ENCODE results near the gene COX8C. TPM values are rescaled to one million over a fixed set of nuclear protein-coding genes. Genes with fewer than 3 reads are reported as not detected.

The COX8C gene
- total RNA-seq, 5 donors from 2014 or later (not counting 1 experiment from before 2014, with no cell fraction given), result not detected

GRCh38 chr14:93315575-93315974 is 31.4 kb upstream of the COX8C start:
- peaks cover 0 to 2% of the 10 kb centered on the region in 2 experiments for H3K4me1 ChIP-seq (ENCODE audit: control insufficient read depth in 1 of 2, extremely low read depth in 1 of 2, insufficient read depth in 2 of 2, low read length in 2 of 2)
- Mint-ChIP-seq H3K36me3 (peaks cover 12% of the 10 kb centered on the region), H3K9me3 (peaks cover 0 to 3% (median 0%) of the 10 kb centered on the region in 3 donors), H3K27me3 (no peaks in the 10 kb centered on the region), H3K4me3 (no peak overlapping the region), H3K27ac (no peak overlapping the region), H3K4me1 (peaks cover 43 to 46% (median 44%) of the 10 kb centered on the region in 3 donors)
- H3K27ac ChIP-seq (ENCODE audit: low read length), result no peak overlapping the region
- ATAC-seq (replicated peaks in 1 of 4), result no peak
- H3K36me3 ChIP-seq (ENCODE audit: control insufficient read depth in 2 of 2, extremely low read depth in 1 of 2, insufficient read depth in 1 of 2, low read length in 1 of 2), result no peaks in the 10 kb centered on the region
- H3K4me3 ChIP-seq (ENCODE audit: control insufficient read depth in 1 of 2, extremely low read depth in 1 of 2, low read length in 1 of 2), result no peak overlapping the region
- POLR2A ChIA-PET, result no interaction called here
- no peak for DNase-seq
- H3K9me3 ChIP-seq, result no peaks in the 10 kb centered on the region
- CTCF ChIA-PET, result no interaction called here
- no peaks in the 10 kb centered on the region for H3K27me3 ChIP-seq (replicated peaks in 1 of 2; ENCODE audit: control insufficient read depth in 2 of 2, extremely low read depth in 1 of 2, insufficient read depth in 2 of 2, low read length in 1 of 2)

DNA sequence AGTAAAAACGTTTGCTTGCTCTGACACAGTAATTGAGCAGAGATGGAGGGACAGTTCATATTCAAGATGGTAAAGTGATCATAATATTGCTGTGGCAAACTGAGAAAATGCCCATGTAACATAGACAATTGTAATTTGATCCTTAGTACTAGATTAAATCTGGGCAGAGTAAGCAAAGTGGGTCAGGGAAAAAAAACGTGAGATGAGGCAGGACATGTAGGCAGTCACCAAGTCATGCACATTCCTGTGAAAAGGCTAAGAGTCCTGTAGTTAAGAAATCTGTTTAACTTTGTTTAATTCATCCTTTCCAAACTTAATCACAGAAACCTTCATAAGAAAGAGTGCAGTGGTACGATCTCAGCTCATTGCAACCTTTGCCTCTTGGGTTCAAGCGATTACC is 30.3 kb upstream of the COX8C start:
- peaks cover 0 to 3% (median 0%) of the 10 kb centered on the region in 3 donors for H3K9me3 Mint-ChIP-seq
- H3K4me1 Mint-ChIP-seq, result peaks cover 37 to 49% (median 48%) of the 10 kb centered on the region in 3 donors
- Histone ChIP-seq H3K4me3 (ENCODE audit: control insufficient read depth in 1 of 2, extremely low read depth in 1 of 2, low read length in 1 of 2) (no peak overlapping the region), H3K9me3 (no peaks in the 10 kb centered on the region), H3K27ac (ENCODE audit: low read length) (no peak overlapping the region), H3K36me3 (ENCODE audit: control insufficient read depth in 2 of 2, extremely low read depth in 1 of 2, insufficient read depth in 1 of 2, low read length in 1 of 2) (no peaks in the 10 kb centered on the region), H3K27me3 (replicated peaks in 1 of 2; ENCODE audit: control insufficient read depth in 2 of 2, extremely low read depth in 1 of 2, insufficient read depth in 2 of 2, low read length in 1 of 2) (no peaks in the 10 kb centered on the region), H3K4me1 (ENCODE audit: control insufficient read depth in 1 of 2, extremely low read depth in 1 of 2, insufficient read depth in 2 of 2, low read length in 2 of 2) (peaks cover 0 to 2% of the 10 kb centered on the region in 2 experiments)
- ATAC-seq (replicated peaks in 1 of 4) (no peak), DNase-seq (no peak)
- POLR2A ChIA-PET, result no interaction called here
- no peaks in the 10 kb centered on the region for H3K27me3 Mint-ChIP-seq
- H3K36me3 Mint-ChIP-seq, result peaks cover 15% of the 10 kb centered on the region
- H3K27ac Mint-ChIP-seq, result no peak overlapping the region
- CTCF ChIA-PET, result no interaction called here
- H3K4me3 Mint-ChIP-seq, result no peak overlapping the region
- WGBS (ENCODE audit: insufficient coverage), result 92% methylated on average over 3 of the region's 4 CpGs

DNA sequence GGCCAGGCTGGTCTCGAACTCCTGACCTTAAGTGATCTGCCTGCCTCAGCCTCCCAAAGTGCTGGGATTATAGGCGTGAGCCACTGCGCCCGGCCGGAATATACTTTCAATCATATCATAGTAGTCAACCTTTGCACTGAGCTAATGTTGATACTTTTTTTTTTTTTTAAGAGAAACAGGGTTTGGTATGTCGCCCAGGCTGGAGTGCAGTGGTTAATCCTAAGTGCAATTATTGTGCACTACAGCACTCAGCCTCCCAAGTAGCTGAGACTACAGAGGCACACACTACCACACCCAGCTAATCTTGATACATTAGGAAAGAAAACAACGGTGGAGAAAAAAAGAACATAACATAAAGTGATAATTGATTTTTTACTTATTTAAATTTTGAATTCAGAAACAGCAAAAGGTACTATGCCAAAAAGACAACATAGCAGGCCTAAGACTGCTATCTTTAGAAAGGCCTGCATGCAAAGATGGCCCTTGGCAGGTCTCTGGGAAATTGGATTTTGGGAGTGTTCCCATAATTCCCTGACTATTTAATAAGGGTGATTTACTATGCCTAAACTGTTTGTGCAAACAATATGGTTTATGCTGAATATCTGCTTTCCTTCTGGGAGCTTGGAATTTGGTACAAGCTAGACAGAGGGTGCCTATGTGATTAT is 29.6 kb upstream of the COX8C start:
- H3K27me3 Mint-ChIP-seq, result no peaks in the 10 kb centered on the region
- H3K27ac Mint-ChIP-seq, result no peak overlapping the region
- peaks cover 31 to 48% (median 47%) of the 10 kb centered on the region in 3 donors for H3K4me1 Mint-ChIP-seq
- H3K27ac ChIP-seq (ENCODE audit: low read length), result no peak overlapping the region
- no peak for DNase-seq
- no peak overlapping the region for H3K4me3 Mint-ChIP-seq
- WGBS (ENCODE audit: insufficient coverage), result no CpG with 5 or more reads among the region's 7 CpGs
- H3K4me3 ChIP-seq (ENCODE audit: control insufficient read depth in 1 of 2, extremely low read depth in 1 of 2, low read length in 1 of 2), result no peak overlapping the region
- no peaks in the 10 kb centered on the region for H3K27me3 ChIP-seq (replicated peaks in 1 of 2; ENCODE audit: control insufficient read depth in 2 of 2, extremely low read depth in 1 of 2, insufficient read depth in 2 of 2, low read length in 1 of 2)
- H3K36me3 Mint-ChIP-seq, result peaks cover 16% of the 10 kb centered on the region
- H3K4me1 ChIP-seq (ENCODE audit: control insufficient read depth in 1 of 2, extremely low read depth in 1 of 2, insufficient read depth in 2 of 2, low read length in 2 of 2), result peaks cover 0 to 2% of the 10 kb centered on the region in 2 experiments
- POLR2A ChIA-PET, result no interaction called here
- no peaks in the 10 kb centered on the region for H3K36me3 ChIP-seq (ENCODE audit: control insufficient read depth in 2 of 2, extremely low read depth in 1 of 2, insufficient read depth in 1 of 2, low read length in 1 of 2)
- CTCF ChIA-PET, result interaction anchor here in 1 of 2 donors (1.1 kb wide), 1 partner anchor 26 kb away, joined by 5 read pairs; no protein-coding TSS in a partner anchor
- no peaks in the 10 kb centered on the region for H3K9me3 ChIP-seq
- ATAC-seq (replicated peaks in 1 of 4), result no peak
- H3K9me3 Mint-ChIP-seq, result peaks cover 0 to 3% (median 0%) of the 10 kb centered on the region in 3 donors

GRCh38 chr14:93317875-93318807 is 28.8 kb upstream of the COX8C start:
- ChIA-PET CTCF (interaction anchor here in 1 of 2 donors (1.1 kb wide), 1 partner anchor 26 kb away, joined by 5 read pairs; no protein-coding TSS in a partner anchor), POLR2A (no interaction called here)
- Histone ChIP-seq H3K36me3 (ENCODE audit: control insufficient read depth in 2 of 2, extremely low read depth in 1 of 2, insufficient read depth in 1 of 2, low read length in 1 of 2) (no peaks in the 10 kb centered on the region), H3K27ac (ENCODE audit: low read length) (no peak overlapping the region), H3K4me3 (ENCODE audit: control insufficient read depth in 1 of 2, extremely low read depth in 1 of 2, low read length in 1 of 2) (no peak overlapping the region), H3K4me1 (ENCODE audit: control insufficient read depth in 1 of 2, extremely low read depth in 1 of 2, insufficient read depth in 2 of 2, low read length in 2 of 2) (peaks cover 2 to 4% of the 10 kb centered on the region in 2 experiments), H3K27me3 (replicated peaks in 1 of 2; ENCODE audit: control insufficient read depth in 2 of 2, extremely low read depth in 1 of 2, insufficient read depth in 2 of 2, low read length in 1 of 2) (no peaks in the 10 kb centered on the region), H3K9me3 (no peaks in the 10 kb centered on the region)
- DNase-seq (no peak), ATAC-seq (replicated peaks in 1 of 4) (no peak)
- Mint-ChIP-seq H3K4me3 (no peak overlapping the region), H3K9me3 (peaks cover 0 to 3% (median 0%) of the 10 kb centered on the region in 3 donors), H3K27ac (no peak overlapping the region), H3K27me3 (no peaks in the 10 kb centered on the region), H3K4me1 (peaks cover 25 to 45% (median 43%) of the 10 kb centered on the region in 3 donors), H3K36me3 (peaks cover 16% of the 10 kb centered on the region)
- WGBS (ENCODE audit: insufficient coverage), result no CpG with 5 or more reads among the region's 6 CpGs

GRCh38 chr14:93318927-93319326 is 28.1 kb upstream of the COX8C start:
- H3K36me3 ChIP-seq (ENCODE audit: control insufficient read depth in 2 of 2, extremely low read depth in 1 of 2, insufficient read depth in 1 of 2, low read length in 1 of 2), result no peaks in the 10 kb centered on the region
- H3K9me3 Mint-ChIP-seq, result peaks cover 0 to 3% (median 0%) of the 10 kb centered on the region in 3 donors
- peaks cover 33 to 50% (median 49%) of the 10 kb centered on the region in 3 donors for H3K4me1 Mint-ChIP-seq
- ATAC-seq (replicated peaks in 1 of 4) (no peak), DNase-seq (no peak)
- peaks cover 2 to 4% of the 10 kb centered on the region in 2 experiments for H3K4me1 ChIP-seq (ENCODE audit: control insufficient read depth in 1 of 2, extremely low read depth in 1 of 2, insufficient read depth in 2 of 2, low read length in 2 of 2)
- no peaks in the 10 kb centered on the region for H3K27me3 Mint-ChIP-seq
- no peak overlapping the region for H3K27ac Mint-ChIP-seq
- H3K4me3 Mint-ChIP-seq, result no peak overlapping the region
- no peaks in the 10 kb centered on the region for H3K27me3 ChIP-seq (replicated peaks in 1 of 2; ENCODE audit: control insufficient read depth in 2 of 2, extremely low read depth in 1 of 2, insufficient read depth in 2 of 2, low read length in 1 of 2)
- WGBS (ENCODE audit: insufficient coverage), result 97% methylated on average over 5 of the region's 5 CpGs
- CTCF ChIA-PET, result no interaction called here
- POLR2A ChIA-PET, result no interaction called here
- H3K27ac ChIP-seq (ENCODE audit: low read length), result no peak overlapping the region
- peaks cover 24% of the 10 kb centered on the region for H3K36me3 Mint-ChIP-seq
- no peak overlapping the region for H3K4me3 ChIP-seq (ENCODE audit: control insufficient read depth in 1 of 2, extremely low read depth in 1 of 2, low read length in 1 of 2)
- H3K9me3 ChIP-seq, result no peaks in the 10 kb centered on the region

DNA sequence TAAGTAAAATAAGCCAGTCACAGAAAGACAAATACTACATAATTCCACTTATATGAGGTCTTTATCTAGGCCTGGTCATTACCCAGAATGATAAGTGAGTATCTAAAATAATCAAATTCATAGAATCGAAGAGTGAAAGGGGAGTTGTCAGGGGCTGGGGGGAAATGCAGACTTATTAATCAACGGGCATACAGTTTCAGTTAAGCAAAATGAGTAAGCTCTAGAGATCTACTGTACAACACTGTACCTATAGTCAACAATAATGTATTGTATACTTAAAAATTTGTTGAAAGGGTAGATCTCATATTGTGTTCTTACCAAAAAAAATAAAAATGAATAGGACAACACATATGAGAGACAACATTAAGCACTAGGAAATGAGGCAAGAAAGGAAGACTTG is 27.5 kb upstream of the COX8C start:
- H3K4me3 Mint-ChIP-seq, result no peak overlapping the region
- H3K9me3 ChIP-seq, result no peaks in the 10 kb centered on the region
- H3K27me3 Mint-ChIP-seq, result no peaks in the 10 kb centered on the region
- H3K27ac Mint-ChIP-seq, result no peak overlapping the region
- no peaks in the 10 kb centered on the region for H3K36me3 ChIP-seq (ENCODE audit: control insufficient read depth in 2 of 2, extremely low read depth in 1 of 2, insufficient read depth in 1 of 2, low read length in 1 of 2)
- H3K9me3 Mint-ChIP-seq, result peaks cover 0 to 3% (median 0%) of the 10 kb centered on the region in 3 donors
- ChIA-PET POLR2A (no interaction called here), CTCF (no interaction called here)
- H3K36me3 Mint-ChIP-seq, result peaks cover 27% of the 10 kb centered on the region
- peaks cover 2 to 4% of the 10 kb centered on the region in 2 experiments for H3K4me1 ChIP-seq (ENCODE audit: control insufficient read depth in 1 of 2, extremely low read depth in 1 of 2, insufficient read depth in 2 of 2, low read length in 2 of 2)
- WGBS (ENCODE audit: insufficient coverage), result no CpG with 5 or more reads among the region's 2 CpGs
- H3K27ac ChIP-seq (ENCODE audit: low read length), result no peak overlapping the region
- DNase-seq (no peak), ATAC-seq (replicated peaks in 1 of 4) (no peak)
- peaks cover 35 to 53% (median 51%) of the 10 kb centered on the region in 3 donors for H3K4me1 Mint-ChIP-seq
- no peak overlapping the region for H3K4me3 ChIP-seq (ENCODE audit: control insufficient read depth in 1 of 2, extremely low read depth in 1 of 2, low read length in 1 of 2)
- H3K27me3 ChIP-seq (replicated peaks in 1 of 2; ENCODE audit: control insufficient read depth in 2 of 2, extremely low read depth in 1 of 2, insufficient read depth in 2 of 2, low read length in 1 of 2), result no peaks in the 10 kb centered on the region
